H9 (cell line): Measurements from ENCODE around the gene SCGB3A2. TPM values are rescaled to one million over a fixed set of nuclear protein-coding genes. Genes with fewer than 3 reads are reported as not detected.

ENCODE experiments used
- DNase-seq: peaks from one replicate; pipeline ENCODE4 v3.0.0-alpha.2; 2017
- H2AFZ ChIP-seq: one replicate; pipeline ENCODE4 v1.6.1; 2013; ENCODE audit warnings: mild to moderate bottlenecking, low read length, control low read depth, moderate library complexity
- H2AK5ac ChIP-seq: 2 replicates; pipeline ENCODE4 v1.6.1; 2013; ENCODE audit warnings: low read length, control low read depth, mixed read lengths; ENCODE audit not compliant: insufficient read length
- H2BK120ac ChIP-seq: one replicate; pipeline ENCODE4 v1.6.1; 2013; ENCODE audit warnings: low read depth, mild to moderate bottlenecking, low read length, control low read depth, inconsistent platforms; ENCODE audit not compliant: poor library complexity, severe bottlenecking
- H2BK12ac ChIP-seq: 2 replicates; pipeline ENCODE4 v1.6.1; 2013; ENCODE audit warnings: low read length, control low read depth, mixed read lengths, low read depth; ENCODE audit not compliant: insufficient read length
- H2BK15ac ChIP-seq: 2 replicates; pipeline ENCODE4 v1.6.1; 2013; ENCODE audit warnings: low read depth, low read length, control low read depth
- H2BK20ac ChIP-seq: one replicate; pipeline ENCODE4 v1.6.1; 2013; ENCODE audit warnings: low read depth, mild to moderate bottlenecking, low read length, control low read depth, inconsistent platforms; ENCODE audit not compliant: poor library complexity, severe bottlenecking
- H2BK5ac ChIP-seq: 2 replicates; pipeline ENCODE4 v1.6.1; 2013; ENCODE audit warnings: low read length, control low read depth, mixed read lengths; ENCODE audit not compliant: insufficient read length
- H3K14ac ChIP-seq: 2 replicates; pipeline ENCODE4 v1.6.1; 2013; ENCODE audit warnings: low read length, control low read depth; ENCODE audit not compliant: insufficient read depth
- H3K18ac ChIP-seq: 2 replicates; pipeline ENCODE4 v1.6.1; 2013; ENCODE audit warnings: low read depth, mild to moderate bottlenecking, mixed read lengths, low read length, control low read depth; ENCODE audit not compliant: insufficient read length
- H3K23ac ChIP-seq: 2 replicates; pipeline ENCODE4 v1.6.1; 2013; ENCODE audit warnings: low read length, control low read depth, mixed read lengths, low read depth; ENCODE audit not compliant: insufficient read length
- H3K23me2 ChIP-seq: 2 replicates; pipeline ENCODE4 v1.6.1; 2013; ENCODE audit warnings: low read depth, mild to moderate bottlenecking, mixed read lengths, low read length, control low read depth; ENCODE audit not compliant: insufficient read length, poor library complexity, severe bottlenecking
- H3K27ac ChIP-seq: 2 replicates; pipeline ENCODE4 v1.5.1; 2013; ENCODE audit warnings: low read length, control low read depth, mixed read lengths, low read depth; ENCODE audit not compliant: insufficient read length
- H3K27me3 ChIP-seq: 2 replicates; pipeline ENCODE4 v1.6.1; 2013; ENCODE audit warnings: low read length, control low read depth, inconsistent platforms; ENCODE audit not compliant: insufficient read depth
- H3K4ac ChIP-seq: 2 replicates; pipeline ENCODE4 v1.6.1; 2013; ENCODE audit warnings: low read depth, mild to moderate bottlenecking, control low read depth, inconsistent platforms, low read length, moderate library complexity
- H3K4me1 ChIP-seq: 2 replicates; pipeline ENCODE4 v1.6.1; 2013; ENCODE audit warnings: low read length, control low read depth, inconsistent platforms; ENCODE audit not compliant: insufficient read depth
- H3K4me2 ChIP-seq: 2 replicates; pipeline ENCODE4 v1.6.1; 2013; ENCODE audit warnings: low read length, control low read depth, mixed read lengths; ENCODE audit not compliant: insufficient read length, insufficient read depth
- H3K56ac ChIP-seq: 2 replicates; pipeline ENCODE4 v1.6.1; 2013; ENCODE audit warnings: low read depth, mild to moderate bottlenecking, mixed read lengths, low read length, control low read depth; ENCODE audit not compliant: insufficient read length
- H3K79me1 ChIP-seq: 2 replicates; pipeline ENCODE4 v1.6.1; 2013; ENCODE audit warnings: low read depth, mild to moderate bottlenecking, moderate library complexity, low read length, control low read depth, inconsistent platforms; ENCODE audit not compliant: insufficient read depth, poor library complexity, severe bottlenecking
- H3K79me2 ChIP-seq: 2 replicates; pipeline ENCODE4 v1.6.1; 2013; ENCODE audit warnings: low read length, control low read depth, inconsistent platforms; ENCODE audit not compliant: insufficient read depth
- H3K9ac ChIP-seq: 2 replicates; pipeline ENCODE4 v1.6.1; 2013; ENCODE audit warnings: low read length, control low read depth, mixed read lengths; ENCODE audit not compliant: insufficient read length; ENCODE audit errors: extremely low read depth
- H3K9me3 ChIP-seq: one replicate; pipeline ENCODE4 v1.6.1; 2013; ENCODE audit warnings: low read depth, low read length, inconsistent platforms; ENCODE audit not compliant: control insufficient read depth
- H3T11ph ChIP-seq: one replicate; pipeline ENCODE4 v1.6.1; 2013; ENCODE audit warnings: mild to moderate bottlenecking, low read length, control low read depth, inconsistent platforms
- H4K20me1 ChIP-seq: one replicate; pipeline ENCODE4 v1.6.1; 2013; ENCODE audit not compliant: control insufficient read depth, insufficient read length, insufficient read depth
- H4K5ac ChIP-seq: 2 replicates; pipeline ENCODE4 v1.6.1; 2013; ENCODE audit warnings: low read depth, mild to moderate bottlenecking, mixed read lengths, low read length, control low read depth; ENCODE audit not compliant: insufficient read length
- H4K8ac ChIP-seq: replicated peaks from 2 replicates; pipeline ENCODE4 v1.6.1; 2013; ENCODE audit warnings: low read length, control low read depth, mixed read lengths, low read depth; ENCODE audit not compliant: insufficient read length
- H4K91ac ChIP-seq: 2 replicates; pipeline ENCODE4 v1.6.1; 2013; ENCODE audit warnings: low read depth, mild to moderate bottlenecking, moderate library complexity, mixed read lengths, low read length, control low read depth; ENCODE audit not compliant: insufficient read length
- H3K27ac Mint-ChIP-seq, 3 experiments: 2 replicates in 2 of 3; 3 replicates in 1 of 3; pipeline ENCODE4 v1.8.0; 2020 to 2021; ENCODE audit warnings: mixed read lengths in 3 of 3, mild to moderate bottlenecking in 1 of 3, moderate library complexity in 1 of 3
- H3K27me3 Mint-ChIP-seq: 2 replicates; pipeline ENCODE4 v1.8.0; 2021; ENCODE audit warnings: low read depth, mild to moderate bottlenecking, moderate library complexity, mixed read lengths
- H3K36me3 Mint-ChIP-seq, 3 experiments: 2 replicates in 2 of 3; 3 replicates in 1 of 3; pipeline ENCODE4 v1.8.0; 2020 to 2021; ENCODE audit warnings: low read depth in 3 of 3, mixed read lengths in 3 of 3; ENCODE audit not compliant: insufficient read depth in 1 of 3
- H3K4me1 Mint-ChIP-seq, 2 experiments: 2 replicates each; pipeline ENCODE4 v1.8.0; 2020; ENCODE audit warnings: mixed read lengths in 2 of 2
- H3K4me3 Mint-ChIP-seq, 2 experiments: 2 replicates in 1 of 2; 3 replicates in 1 of 2; pipeline ENCODE4 v1.8.0; 2020 to 2021; ENCODE audit warnings: mild to moderate bottlenecking in 2 of 2, mixed read lengths in 2 of 2, moderate library complexity in 1 of 2
- H3K9me3 Mint-ChIP-seq, 2 experiments: 2 replicates in 1 of 2; 3 replicates in 1 of 2; pipeline ENCODE4 v1.8.0; 2020; ENCODE audit warnings: mild to moderate bottlenecking in 2 of 2, mixed read lengths in 2 of 2, moderate library complexity in 1 of 2
- CTCF ChIP-seq: fragments of 200-600 bp; sonication (generic); conservative IDR thresholded peaks from 3 replicates; pipeline ENCODE4 v1.8.0; 2021; ENCODE audit warnings: antibody characterized with exemption, mild to moderate bottlenecking
- WGBS: extraction: QIAGEN DNeasy Blood & Tissue Kit; methylation state at CpG from one replicate; pipeline ENCODE4 v1.1.7; 2013; ENCODE audit warnings: missing lambda C conversion rate, low lambda C conversion rate, mixed read lengths; ENCODE audit not compliant: insufficient read length; ENCODE audit errors: extremely low coverage; 5-methylcytosine and 5-hydroxymethylcytosine counted together
- total RNA-seq: library from RNA; stranded (reverse); gene quantifications from 2 replicates; pipeline ENCODE4 v1.2.1, GENCODE V29; 2021

SCGB3A2 gene
- total RNA-seq, 1 experiment from 2014 or later = 66.0 TPM

- H2AFZ ChIP-seq = no peak overlapping the region
- no peak overlapping the region for H4K91ac ChIP-seq
- no peak overlapping the region for H2BK12ac ChIP-seq
- H2BK120ac ChIP-seq = no peak overlapping the region
- H2BK5ac ChIP-seq = no peak overlapping the region
- 0 out of 2 replicates have a peak, but pooled peaks cover 2% of the 10 kb centered on the region for H3K4me1 ChIP-seq
- H2BK20ac ChIP-seq = no peak overlapping the region
- no peak overlapping the region for H4K5ac ChIP-seq
- H2BK15ac ChIP-seq = no peak overlapping the region
- Mint-ChIP-seq H3K4me1 (peaks cover 4% of the 10 kb centered on the region in 2 experiments), H3K4me3 (no peak overlapping the region), H3K9me3 (peaks cover 3 to 4% of the 10 kb centered on the region in 2 experiments; a peak in 2 of 5 replicates), H3K27me3 (no peaks in the 10 kb centered on the region), H3K27ac (no peak overlapping the region), H3K36me3 (peaks cover 0 to 5% (median 0%) of the 10 kb centered on the region in 3 experiments; a peak in 3 of 7 replicates)
- H3K14ac ChIP-seq = no peak overlapping the region
- whole genome bisulfite sequencing = no CpG with 5 or more reads among the region's 3 CpGs
- H3T11ph ChIP-seq = no peak overlapping the region
- no peaks in the 10 kb centered on the region for H3K9me3 ChIP-seq
- no peak for TF ChIP-seq CTCF
- H3K27ac ChIP-seq = no peak overlapping the region
- no peaks in the 10 kb centered on the region for H4K20me1 ChIP-seq
- H2AK5ac ChIP-seq = no peak overlapping the region
- H4K8ac ChIP-seq = no peak overlapping the region
- H3K56ac ChIP-seq = no peak overlapping the region
- no peak overlapping the region for H3K23ac ChIP-seq
- no peaks in the 10 kb centered on the region for H3K27me3 ChIP-seq
- no peak for DNase-seq
- no peaks in the 10 kb centered on the region for H3K79me1 ChIP-seq
- H3K18ac ChIP-seq = no peak overlapping the region
- no peak overlapping the region for H3K4me2 ChIP-seq
- H3K9ac ChIP-seq = no peak overlapping the region
- H3K4ac ChIP-seq = no peak overlapping the region
- no peaks in the 10 kb centered on the region for H3K23me2 ChIP-seq
- H3K79me2 ChIP-seq = no peaks in the 10 kb centered on the region
These were observed 49.4 kb downstream of the SCGB3A2 start for GRCh38 chr5:147927901-147928300.
